NCI-H2227 treated with DMSO at 0.1 percent for 48 hours (cell line): ENCODE results near the gene KRTAP10-7.
"Not testable (repeated sequence)": the region's sequence is repeated elsewhere in the genome, so short reads cannot be mapped to it uniquely, and the experiment has no call there.

Experiments used
- DNase-seq: peaks from one replicate; lab custom pipeline; 2025; lab: John Stamatoyannopoulos, UW

Gene KRTAP10-7, protein sequence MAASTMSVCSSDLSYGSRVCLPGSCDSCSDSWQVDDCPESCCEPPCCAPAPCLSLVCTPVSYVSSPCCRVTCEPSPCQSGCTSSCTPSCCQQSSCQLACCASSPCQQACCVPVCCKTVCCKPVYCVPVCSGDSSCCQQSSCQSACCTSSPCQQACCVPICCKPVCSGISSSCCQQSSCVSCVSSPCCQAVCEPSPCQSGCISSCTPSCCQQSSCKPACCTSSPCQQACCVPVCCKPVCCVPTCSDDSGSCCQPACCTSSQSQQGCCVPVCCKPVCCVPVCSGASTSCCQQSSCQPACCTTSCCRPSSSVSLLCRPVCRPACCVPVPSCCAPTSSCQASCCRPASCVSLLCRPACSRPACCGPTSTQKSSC

DNA sequence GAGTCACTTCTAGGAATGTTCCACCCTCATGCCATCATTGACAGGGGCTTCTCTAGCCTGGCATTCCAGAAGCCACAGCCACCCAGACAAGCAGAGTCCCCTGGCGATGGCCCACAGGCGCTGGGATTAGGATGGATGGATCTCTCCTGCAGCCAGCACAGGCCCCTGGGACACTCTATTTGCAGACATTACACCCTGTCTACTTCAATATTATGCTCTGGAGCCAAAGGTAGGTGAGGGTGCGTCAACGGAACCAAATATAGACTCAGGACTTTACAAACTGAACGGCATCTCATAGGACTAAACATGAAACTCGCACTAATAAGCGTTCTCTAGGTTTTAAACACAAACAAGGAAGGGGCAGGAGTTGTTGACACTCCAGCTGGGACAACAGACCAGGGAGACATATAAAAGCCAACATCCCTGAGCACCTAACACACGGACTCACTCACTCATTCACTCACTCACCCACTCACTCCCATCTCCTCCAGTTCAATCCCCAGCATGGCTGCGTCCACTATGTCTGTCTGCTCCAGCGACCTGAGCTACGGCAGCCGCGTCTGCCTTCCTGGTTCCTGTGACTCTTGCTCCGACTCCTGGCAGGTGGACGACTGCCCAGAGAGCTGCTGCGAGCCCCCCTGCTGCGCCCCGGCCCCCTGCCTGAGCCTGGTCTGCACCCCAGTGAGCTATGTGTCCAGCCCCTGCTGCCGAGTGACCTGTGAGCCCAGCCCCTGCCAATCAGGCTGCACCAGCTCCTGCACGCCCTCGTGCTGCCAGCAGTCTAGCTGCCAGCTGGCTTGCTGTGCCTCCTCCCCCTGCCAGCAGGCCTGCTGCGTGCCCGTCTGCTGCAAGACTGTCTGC, at the start of gene KRTAP10-7:
Gene KRTAP10-7 (plus strand): TSS at position 480 of the 861 bp plus-strand sequence. CDS start 25 bp downstream, at position 505.
- not testable (repeated sequence) for DNase-seq

DNA sequence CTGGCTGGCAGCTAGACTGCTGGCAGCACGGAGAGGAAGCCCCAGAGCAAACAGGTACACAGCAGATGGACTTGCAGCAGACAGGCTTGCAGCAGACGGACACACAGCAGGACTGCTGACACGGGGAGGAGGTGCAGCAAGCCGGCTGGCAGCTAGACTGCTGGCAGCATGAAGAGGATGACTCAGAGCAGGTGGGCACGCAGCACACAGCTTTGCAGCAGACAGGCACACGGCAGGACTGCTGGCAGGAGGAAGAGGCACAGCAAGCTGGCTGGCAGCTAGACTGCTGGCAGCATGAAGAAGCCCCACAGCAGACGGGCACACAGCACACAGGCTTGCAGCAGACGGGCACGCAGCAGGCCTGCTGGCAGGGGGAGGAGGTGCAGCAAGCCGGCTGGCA, 49.6 kb upstream of the KRTAP10-7 start:
- no peak for DNase-seq

DNA sequence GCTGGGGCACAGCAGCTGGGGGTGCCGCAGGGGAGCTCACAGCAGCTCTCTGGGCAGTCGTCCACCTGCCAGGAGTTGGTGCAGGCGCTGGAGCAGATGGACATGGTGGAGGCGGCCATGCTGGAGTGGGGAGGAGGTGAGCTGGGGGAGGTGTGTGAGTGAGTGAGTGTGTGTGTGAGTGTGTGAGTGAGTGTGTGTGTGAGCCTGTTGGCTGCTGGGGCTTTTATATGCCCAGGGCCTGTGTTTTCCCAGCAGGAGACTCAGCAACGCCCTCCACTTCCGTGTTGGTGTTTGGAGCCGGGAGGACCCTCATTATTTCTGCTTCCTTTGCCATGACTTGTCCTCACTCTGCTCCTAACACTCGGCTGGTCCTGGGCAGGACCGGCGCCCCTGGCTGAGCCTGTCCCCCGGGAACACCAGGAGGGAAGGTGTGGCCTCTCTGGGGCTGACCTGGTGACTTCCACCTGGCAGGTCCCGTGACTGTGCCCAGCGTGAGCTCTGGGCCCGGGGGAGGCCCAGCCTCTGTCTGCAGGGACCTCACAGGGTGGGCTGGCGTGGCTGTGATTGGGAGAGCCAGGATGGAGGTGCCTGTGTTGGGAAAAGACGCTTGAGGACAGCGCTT, 48.9 kb upstream of the KRTAP10-7 start, which contains the start of gene KRTAP10-2:
Gene KRTAP10-2 (minus strand): TSS at position 166 of the 622 bp plus-strand sequence. CDS start 47 bp downstream, at position 119.
- DNase-seq: peak; percentile 47

DNA sequence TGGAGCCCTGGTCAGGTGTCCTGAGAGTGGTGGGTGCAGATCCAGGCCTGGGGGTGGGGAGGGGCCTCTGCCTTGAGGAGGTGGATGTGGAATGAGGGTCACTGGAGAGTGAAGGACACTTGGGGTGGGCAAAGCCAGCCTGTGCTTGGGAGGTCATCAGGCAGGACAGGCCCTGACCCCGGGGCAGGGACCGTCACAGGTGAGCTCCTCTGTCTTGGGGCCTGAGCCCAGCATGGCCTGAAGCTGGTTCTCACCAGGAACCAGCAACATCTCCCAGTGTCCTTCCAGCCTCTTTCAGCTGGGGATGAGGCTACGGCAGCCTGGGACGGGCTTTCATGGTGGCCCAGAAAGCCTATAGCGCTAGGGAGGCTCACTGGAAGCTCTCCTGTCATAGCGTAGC, 48.3 kb upstream of the KRTAP10-7 start:
- DNase-seq: no peak

DNA sequence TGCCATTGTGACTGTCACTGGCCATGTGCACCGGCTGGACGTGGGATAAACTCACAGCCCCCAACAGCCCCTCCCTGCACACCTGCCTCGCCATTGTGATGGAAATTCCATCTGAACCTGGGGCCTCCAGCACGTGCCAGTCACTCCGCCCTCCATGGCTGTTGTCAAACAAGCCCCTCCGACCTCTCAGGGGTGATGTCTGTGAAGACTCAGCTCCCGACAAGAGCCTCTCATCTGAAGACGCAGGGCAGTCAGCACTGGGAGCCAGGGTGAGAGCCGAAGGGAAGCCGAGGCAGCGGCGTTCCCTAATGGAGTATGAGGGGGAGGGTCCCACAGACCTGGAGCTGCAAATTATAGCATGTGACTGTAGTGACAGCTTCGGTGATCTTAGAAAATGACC, 47.7 kb upstream of the KRTAP10-7 start:
- DNase-seq: no peak

DNA sequence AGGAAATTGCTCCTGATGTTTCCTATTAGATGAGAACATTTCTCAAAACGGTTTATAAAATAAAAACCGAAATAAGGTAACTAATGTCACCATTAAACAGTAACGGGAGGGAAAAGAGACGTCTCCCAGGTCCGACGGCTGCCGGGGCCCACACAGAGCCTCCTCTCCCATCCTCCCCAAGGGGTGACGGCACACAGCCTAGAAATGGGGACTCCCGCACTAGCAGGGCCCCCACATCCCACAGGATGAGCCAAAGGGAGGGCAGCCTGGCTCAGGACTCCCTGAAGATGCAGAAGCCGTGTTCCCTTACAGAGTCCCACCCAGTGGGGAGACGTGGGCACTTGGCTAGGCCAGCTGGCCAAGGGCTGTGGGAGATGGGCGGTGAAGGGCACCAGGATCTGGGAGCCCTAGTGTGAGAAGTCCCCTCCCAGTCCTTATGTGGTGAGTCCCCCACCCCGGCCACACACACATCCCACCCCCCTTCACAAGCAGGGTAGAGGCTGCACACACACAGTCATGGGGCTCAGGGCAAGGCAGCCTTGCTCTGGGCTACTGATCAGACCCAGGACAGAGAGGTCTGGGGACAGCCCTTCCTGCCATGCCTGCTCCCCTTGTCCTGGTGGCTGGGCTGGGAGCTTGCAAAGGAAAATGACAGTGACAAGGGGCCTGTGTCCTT, 45.1 kb upstream of the KRTAP10-7 start:
- DNase-seq: no peak

DNA sequence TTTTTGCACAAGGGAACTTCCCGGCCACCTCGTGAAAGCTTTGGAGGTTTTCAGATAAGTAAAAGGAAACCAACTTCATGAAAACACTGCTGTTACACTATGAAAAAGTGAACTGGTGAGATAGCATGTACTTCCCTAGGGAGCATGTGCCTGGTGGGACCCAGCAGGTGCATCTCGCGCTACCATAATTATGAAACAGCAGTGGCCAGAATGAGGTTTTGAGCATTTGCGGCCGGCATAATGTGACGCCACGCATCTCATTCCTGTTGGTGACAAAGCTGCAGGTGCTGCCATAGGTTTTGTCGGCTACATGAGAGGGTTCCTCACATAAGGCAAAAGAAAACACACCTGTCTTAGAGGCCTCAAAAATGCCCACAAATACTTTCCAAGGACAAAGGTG, 43.5 kb upstream of the KRTAP10-7 start:
- DNase-seq: no peak

DNA sequence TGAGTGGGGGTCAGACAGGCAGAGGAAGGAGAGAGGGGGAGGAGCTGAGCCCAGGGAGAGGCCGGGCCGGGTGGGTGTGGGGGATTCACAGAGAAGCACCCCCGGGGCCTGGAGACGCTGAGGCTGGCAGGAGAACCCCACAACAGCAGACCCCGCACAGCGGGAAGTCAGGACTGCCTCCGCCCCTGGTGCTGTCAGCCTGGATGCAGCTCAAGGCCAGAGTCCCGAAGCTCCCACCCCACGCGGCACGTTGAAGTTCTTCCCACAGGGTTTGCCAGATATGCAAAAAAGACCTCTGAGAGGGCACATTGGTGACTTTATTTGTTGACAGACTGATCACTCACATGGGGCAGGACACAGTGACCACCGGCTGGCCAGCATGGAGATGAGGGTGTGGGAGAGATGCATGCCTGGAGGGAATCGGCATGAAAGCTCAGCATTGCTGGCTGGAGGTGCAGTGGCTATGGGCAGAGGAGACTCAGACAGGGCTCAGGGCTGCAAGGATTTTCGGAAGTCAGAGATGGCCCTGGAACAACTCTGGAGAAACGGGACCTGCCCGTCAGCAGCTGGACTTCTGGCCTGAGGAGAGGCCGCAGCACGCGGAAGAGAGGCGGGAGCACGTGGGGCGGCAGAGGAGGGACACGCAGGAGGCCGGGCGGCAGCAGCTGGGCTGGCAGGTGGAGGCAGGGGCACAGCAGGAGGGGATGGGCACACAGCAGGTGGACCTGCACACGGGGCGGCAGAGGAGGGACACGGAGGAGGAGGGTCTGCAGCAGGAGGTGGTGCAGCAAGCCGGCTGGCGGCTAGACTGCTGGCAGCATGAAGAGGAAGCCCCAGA, 42.7 kb upstream of the KRTAP10-7 start:
- DNase-seq: no peak

DNA sequence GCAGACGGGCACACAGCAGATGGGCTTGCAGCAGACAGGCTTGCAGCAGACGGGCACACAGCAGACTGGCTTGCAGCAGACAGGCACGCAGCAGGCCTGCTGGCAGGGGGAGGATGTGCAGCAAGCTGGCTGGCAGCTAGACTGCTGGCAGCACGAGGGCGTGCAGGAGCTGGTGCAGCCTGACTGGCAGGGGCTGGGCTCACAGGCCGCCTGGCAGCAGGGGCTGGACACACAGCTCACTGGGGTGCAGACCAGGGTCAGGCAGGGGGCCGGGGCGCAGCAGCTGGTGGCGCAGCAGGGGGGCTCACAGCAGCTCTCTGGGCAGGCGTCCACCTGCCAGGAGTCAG, 42.1 kb upstream of the KRTAP10-7 start:
- DNase-seq: not testable (repeated sequence)

DNA sequence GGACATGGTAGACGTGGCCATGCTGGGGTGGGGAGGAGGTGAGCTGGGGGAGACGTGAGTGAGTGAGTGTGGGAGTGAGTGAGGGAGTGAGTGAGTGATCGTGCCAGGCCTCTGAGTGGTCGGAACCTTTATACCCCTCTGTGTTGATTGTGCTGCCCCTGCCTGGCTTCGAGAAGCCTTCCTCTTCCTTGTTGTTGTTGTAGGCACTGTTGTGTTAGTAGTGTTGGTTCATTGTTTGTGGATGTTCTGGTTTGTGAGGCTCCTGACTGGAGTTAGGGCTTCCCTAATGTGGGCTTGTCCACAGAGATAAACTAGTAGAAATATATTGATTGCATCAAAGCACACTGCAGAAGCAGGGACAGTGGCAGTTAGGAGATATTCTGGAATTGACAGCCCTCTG, 41.7 kb upstream of the KRTAP10-7 start, which contains the start of gene KRTAP10-3:
Gene KRTAP10-3 (minus strand): TSS at position 101 of the 400 bp plus-strand sequence. CDS start 80 bp downstream, at position 21.
- DNase-seq: no peak

DNA sequence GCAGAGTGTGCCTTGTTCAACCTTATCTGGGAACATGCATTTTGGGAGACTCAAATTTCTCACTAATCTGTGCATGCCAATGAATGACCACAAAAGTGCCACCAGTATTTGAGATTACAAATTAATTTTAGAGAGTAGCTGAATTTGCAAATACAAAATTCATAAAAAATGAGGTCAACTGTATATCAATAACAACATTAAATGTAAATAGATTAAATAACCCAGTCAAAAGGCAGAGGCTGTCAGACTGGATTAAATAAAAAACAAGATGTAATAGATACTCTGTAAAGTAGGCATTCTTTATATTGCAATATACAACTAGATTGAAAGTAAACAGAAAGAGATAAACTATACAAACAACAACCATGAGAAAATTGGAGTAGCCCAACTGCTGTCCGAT, 36.3 kb upstream of the KRTAP10-7 start:
- DNase-seq: no peak

DNA sequence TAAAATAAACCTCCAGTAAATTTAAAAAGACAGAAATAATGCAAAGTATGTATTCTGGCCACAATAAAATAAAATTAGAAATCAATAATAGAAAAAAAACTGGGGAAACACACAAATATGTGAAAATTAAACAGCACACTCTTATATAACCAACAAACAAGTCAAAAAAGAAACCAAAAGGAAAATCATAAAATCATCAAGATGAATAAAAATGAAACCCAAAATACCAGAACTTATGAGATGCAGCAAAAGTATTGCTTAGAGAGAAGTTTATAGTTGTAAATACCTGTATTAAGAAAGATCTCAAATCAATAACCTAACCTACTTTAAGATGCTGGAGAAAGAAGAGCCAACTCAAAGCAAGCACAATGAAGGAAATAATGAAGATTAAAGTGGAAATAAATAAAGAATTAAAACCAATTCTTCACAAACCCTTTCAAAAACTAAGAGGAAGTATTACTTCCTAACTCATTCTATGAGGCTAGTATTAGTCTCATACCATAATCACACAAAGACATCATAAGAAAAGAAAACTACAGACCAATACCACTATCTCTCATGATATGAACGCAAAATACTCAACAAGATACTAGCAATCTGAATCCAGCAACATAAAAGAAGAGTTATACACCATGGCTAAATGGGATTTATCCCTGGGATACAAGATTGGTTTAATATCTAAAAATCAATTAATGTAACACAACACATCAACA, 35.4 kb upstream of the KRTAP10-7 start:
- DNase-seq: no peak

DNA sequence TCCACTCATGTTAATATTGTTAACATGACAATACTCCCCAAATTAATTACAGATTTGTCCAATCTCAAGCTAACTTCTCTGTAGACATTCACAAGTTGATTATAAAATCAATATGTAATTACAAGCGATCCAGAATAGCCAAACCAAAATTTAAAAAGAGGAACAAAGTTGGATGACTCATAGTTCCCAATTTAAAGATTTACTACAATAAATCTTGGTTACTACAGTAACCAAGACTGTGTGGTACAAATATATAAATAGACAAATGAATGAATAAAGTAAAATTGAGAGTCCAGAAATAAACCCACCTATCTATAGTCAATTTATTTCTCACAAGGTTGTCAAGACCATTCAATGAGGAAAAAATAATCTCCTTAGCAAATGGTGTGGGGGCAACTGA, 34.0 kb upstream of the KRTAP10-7 start:
- DNase-seq: no peak

DNA sequence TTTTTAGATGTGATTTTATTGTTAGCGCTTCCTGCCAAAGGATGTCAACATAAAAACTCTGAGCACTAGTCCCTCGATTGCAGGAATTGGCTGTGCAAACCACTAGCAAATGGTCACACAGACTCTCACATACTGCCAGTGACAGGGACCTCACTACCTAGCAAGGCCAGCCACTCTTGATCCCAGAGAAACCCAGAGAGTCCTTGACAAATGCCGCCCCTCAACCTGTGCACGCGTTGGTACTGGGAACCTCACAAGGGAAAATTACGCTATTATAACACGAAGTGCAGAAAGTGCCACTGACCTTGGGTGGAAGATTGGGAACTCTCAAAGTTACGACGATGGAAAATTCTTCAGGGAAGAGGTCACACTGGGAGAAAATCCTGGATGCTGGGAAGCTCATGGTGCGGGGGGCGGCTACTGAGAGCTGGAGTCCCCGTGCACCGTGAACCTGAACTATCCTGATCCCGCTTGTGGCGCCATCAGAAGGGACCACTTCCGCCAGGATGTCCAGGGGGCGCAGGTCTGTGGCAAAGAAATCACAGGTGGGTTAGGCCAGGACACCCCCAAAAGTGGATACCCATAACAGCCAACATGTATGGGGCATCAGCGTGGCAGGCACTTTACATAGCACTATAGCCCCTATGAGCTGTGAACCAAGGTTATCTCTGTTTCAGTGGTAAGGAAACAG, 32.8 kb upstream of the KRTAP10-7 start:
- DNase-seq: no peak

DNA sequence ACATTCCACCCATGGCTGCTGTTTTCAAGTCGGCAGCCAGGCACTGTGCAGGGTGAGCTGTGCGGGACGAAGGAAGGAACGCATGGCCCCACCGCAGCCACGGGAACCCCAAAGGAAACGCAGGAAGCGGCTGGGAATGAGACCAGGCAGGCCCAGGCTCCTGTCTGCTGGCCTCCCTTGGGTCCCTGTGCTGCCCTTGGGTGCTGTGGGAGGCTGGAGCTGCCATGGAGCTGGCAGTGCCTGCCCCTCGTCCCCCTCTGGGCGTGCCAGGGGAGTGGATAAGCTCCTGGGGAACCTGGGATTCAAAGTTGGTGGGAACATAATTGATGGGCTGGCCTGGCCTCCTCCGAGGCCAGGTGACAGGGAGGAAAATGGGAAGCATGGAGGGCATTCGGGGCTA, 32.1 kb upstream of the KRTAP10-7 start:
- no peak for DNase-seq

DNA sequence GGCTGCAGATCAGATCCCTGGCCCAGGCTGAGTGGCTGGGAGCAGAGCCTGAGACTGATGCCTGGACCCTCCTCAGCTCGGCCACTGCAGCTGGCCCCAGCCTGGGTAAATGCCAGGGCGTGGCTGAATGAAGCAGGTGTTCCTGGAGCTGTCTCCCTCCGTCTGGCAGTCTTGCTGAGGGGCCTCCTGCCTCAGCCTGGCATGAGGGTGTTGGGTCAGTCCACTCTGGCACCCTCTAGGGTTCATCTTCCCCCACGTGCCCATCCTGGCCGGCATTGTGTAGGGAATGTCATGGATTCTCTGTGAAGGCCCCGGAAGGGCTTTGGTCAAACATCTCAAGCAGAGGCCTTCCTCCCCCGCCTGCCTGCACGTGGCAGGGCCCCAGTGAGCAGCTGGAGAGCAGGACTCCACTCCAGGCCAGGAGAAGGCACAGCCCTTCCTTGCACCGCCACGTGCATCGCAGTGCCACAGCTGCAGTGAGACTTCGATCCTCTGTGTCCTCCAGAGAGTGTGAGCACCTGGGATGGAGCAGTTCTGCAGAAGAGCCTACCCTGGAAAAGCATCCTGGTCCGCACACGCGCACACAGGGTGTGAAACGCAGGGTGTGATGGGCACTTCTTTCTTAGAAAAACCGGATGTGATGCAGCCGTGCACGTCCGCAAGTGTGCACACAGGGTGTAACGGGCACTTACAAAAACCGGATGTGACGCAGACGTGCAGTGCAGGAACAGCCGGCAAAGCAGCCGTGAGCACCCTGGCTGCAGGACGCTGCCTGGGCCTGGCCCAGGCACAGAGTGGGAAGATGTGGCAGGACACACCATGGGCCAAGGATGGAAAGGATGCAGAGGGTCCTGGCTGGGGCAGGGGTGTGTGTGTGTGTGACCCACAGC, 31.5 kb upstream of the KRTAP10-7 start:
- no peak for DNase-seq

DNA sequence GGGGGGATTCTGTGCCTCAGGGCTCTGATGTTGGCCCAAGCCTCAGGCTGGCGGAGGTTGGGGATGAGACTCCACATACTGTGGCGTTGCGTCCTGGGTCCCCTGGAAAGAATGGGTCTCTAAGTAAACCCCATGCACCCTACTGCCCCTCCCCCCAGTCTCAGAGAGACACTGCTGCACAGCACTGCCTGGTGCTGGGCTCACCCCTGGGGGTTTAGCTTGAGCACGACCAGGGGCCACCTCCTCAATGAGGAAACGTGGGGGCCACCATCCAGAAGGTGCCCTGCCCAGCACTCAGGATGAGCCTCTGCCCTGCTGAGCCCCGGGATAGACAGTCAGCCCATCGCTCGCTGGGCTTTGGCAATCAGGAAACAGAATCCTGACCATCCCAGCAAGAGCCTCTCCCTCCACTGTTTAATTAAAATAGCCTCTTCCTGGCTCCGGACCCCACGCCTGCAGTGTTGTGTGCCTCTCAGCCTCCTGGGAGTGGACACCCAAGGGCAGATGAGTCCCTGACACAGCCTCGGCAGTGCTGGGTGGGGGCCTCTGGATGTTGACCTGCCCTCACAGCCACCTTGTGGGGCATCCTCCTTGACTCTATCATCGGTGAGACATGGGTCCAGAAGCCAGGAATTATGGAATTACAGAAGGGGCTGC, 30.4 kb upstream of the KRTAP10-7 start:
- DNase-seq: no peak

DNA sequence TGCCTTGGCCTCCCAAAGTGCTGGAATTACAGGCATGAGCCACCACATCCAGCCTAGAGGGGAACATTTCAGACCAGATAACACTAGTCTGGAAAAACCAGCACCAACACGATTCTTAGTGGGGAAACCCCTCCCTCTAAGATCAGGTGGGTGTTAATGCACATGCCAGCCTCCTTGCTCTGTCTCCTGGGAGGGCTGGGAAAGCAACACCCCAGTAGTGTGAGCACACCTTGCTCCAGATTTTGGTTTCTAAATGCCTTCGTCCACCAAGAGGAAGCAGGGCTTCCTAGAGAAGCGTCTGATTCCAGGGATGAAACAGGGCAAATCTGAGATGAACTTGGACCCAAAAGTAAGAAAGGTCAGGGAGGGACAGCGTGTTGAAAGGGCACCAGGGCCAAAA, 29.1 kb upstream of the KRTAP10-7 start:
- no peak for DNase-seq
